ENCODE data around the gene ADGRD2. TPM values are rescaled to one million over a fixed set of nuclear protein-coding genes. Genes with fewer than 3 reads are reported as not detected.

ADGRD2 gene
- total and polyA plus RNA-seq, 4 donors, result not detected

GRCh38 chr9:124517600-124517999 lies 67.3 kb downstream of the ADGRD2 start:
- Histone ChIP-seq H3K9ac (ENCODE audit: low read depth in 1 of 2, low read length in 2 of 2) (no peak overlapping the region), H3K27me3 (ENCODE audit: control insufficient read depth in 4 of 4, insufficient read depth in 4 of 4, low read length in 3 of 4) (no peaks in the 10 kb centered on the region), H3K27ac (ENCODE audit: low read depth in 1 of 2, low read length in 2 of 2) (no peak overlapping the region), H3K36me3 (ENCODE audit: control insufficient read depth in 4 of 4, insufficient read depth in 3 of 4, low read depth in 1 of 4, low read length in 3 of 4) (peaks cover 0 to 5% (median under 1%) of the 10 kb centered on the region in 4 donors), H3K9me3 (ENCODE audit: control insufficient read depth in 4 of 4, low read length in 3 of 4) (no peaks in the 10 kb centered on the region), H3K4me1 (ENCODE audit: control insufficient read depth in 4 of 4, insufficient read depth in 4 of 4, low read length in 3 of 4) (no peaks in the 10 kb centered on the region), H3K4me3 (ENCODE audit: low read depth in 1 of 3, low read length in 3 of 3) (no peak overlapping the region)
- DNase-seq (ENCODE audit: low spot score), result no peak
- 90% methylated on average over 5 of the region's 5 CpGs for WGBS
- TF ChIP-seq TAF1 (conservative IDR thresholded peaks at IDR 0.05) (no peak), CTCF (IDR thresholded peaks at IDR 0.05; ENCODE audit: low read depth, low read length, missing input control) (no peak), FOXA1 (IDR thresholded peaks at IDR 0.05) (no peak), RAD21 (IDR thresholded peaks at IDR 0.05) (no peak), EGR1 (IDR thresholded peaks at IDR 0.05; ENCODE audit: low read depth in 2 of 2) (no peak), SP1 (IDR thresholded peaks at IDR 0.05) (no peak), MAX (IDR thresholded peaks at IDR 0.05) (no peak), HNF4A (conservative IDR thresholded peaks at IDR 0.05) (no peak), YY1 (IDR thresholded peaks at IDR 0.05) (no peak), FOXA2 (IDR thresholded peaks at IDR 0.05) (no peak), RXRA (IDR thresholded peaks at IDR 0.05) (no peak), JUND (IDR thresholded peaks at IDR 0.05) (no peak), ATF3 (IDR thresholded peaks at IDR 0.05) (no peak), GABPA (IDR thresholded peaks at IDR 0.05 in 1 of 2, conservative IDR thresholded peaks at IDR 0.05 in 1 of 2) (no peak), HNF4G (IDR thresholded peaks at IDR 0.05) (no peak), REST (IDR thresholded peaks at IDR 0.05) (no peak), ZBTB33 (IDR thresholded peaks at IDR 0.05) (no peak)

GRCh38 chr9:124518116-124518515 lies 67.9 kb downstream of the ADGRD2 start:
- peaks cover 0 to 5% (median under 1%) of the 10 kb centered on the region in 4 donors for H3K36me3 ChIP-seq (ENCODE audit: control insufficient read depth in 4 of 4, insufficient read depth in 3 of 4, low read depth in 1 of 4, low read length in 3 of 4)
- H3K27ac ChIP-seq (ENCODE audit: low read depth in 1 of 2, low read length in 2 of 2), result no peak overlapping the region
- no peak for DNase-seq (ENCODE audit: low spot score)
- H3K27me3 ChIP-seq (ENCODE audit: control insufficient read depth in 4 of 4, insufficient read depth in 4 of 4, low read length in 3 of 4), result no peaks in the 10 kb centered on the region
- H3K9me3 ChIP-seq (ENCODE audit: control insufficient read depth in 4 of 4, low read length in 3 of 4), result no peaks in the 10 kb centered on the region
- H3K4me1 ChIP-seq (ENCODE audit: control insufficient read depth in 4 of 4, insufficient read depth in 4 of 4, low read length in 3 of 4), result no peaks in the 10 kb centered on the region
- no peak overlapping the region for H3K4me3 ChIP-seq (ENCODE audit: low read depth in 1 of 3, low read length in 3 of 3)
- 97% methylated on average over 7 of the region's 7 CpGs for WGBS
- H3K9ac ChIP-seq (ENCODE audit: low read depth in 1 of 2, low read length in 2 of 2), result no peak overlapping the region
- TF ChIP-seq SP1 (IDR thresholded peaks at IDR 0.05) (no peak), CTCF (IDR thresholded peaks at IDR 0.05; ENCODE audit: low read depth, low read length, missing input control) (no peak), YY1 (IDR thresholded peaks at IDR 0.05) (no peak), MAX (IDR thresholded peaks at IDR 0.05) (no peak), JUND (IDR thresholded peaks at IDR 0.05) (no peak), TAF1 (conservative IDR thresholded peaks at IDR 0.05) (no peak), HNF4A (conservative IDR thresholded peaks at IDR 0.05) (no peak), ATF3 (IDR thresholded peaks at IDR 0.05) (no peak), FOXA1 (IDR thresholded peaks at IDR 0.05) (no peak), RXRA (IDR thresholded peaks at IDR 0.05) (no peak)
